GM21529 (cell line): ENCODE data around the gene ABCC3.

Source experiments
- ATAC-seq: cut with Tn5 transposase; IDR thresholded peaks from one replicate; pipeline ENCODE4 v1.9.1; 2021; ENCODE audit not compliant: unreplicated experiment

Gene ABCC3

GRCh38 chr17:50603340-50603739, 31.3 kb upstream of the ABCC3 start:
- ATAC-seq: no peak

GRCh38 chr17:50604513-50604912, 30.2 kb upstream of the ABCC3 start:
- no peak for ATAC-seq

GRCh38 chr17:50605429-50605828, 29.3 kb upstream of the ABCC3 start:
- ATAC-seq: no peak

GRCh38 chr17:50607522-50608175, 27.0 kb upstream of the ABCC3 start:
- no peak for ATAC-seq

- no peak for ATAC-seq
These were observed 25.8 kb upstream of the ABCC3 start for GRCh38 chr17:50608700-50609379.

GRCh38 chr17:50609380-50610074, 25.2 kb upstream of the ABCC3 start:
- ATAC-seq: no peak

- no peak for ATAC-seq
These were observed 23.0 kb upstream of the ABCC3 start for GRCh38 chr17:50611634-50612033.

GRCh38 chr17:50612281-50612680, 22.4 kb upstream of the ABCC3 start:
- ATAC-seq: no peak

- no peak for ATAC-seq
These were observed 21.4 kb upstream of the ABCC3 start for GRCh38 chr17:50613007-50613992.

- ATAC-seq: no peak
These were observed 20.1 kb upstream of the ABCC3 start for GRCh38 chr17:50614471-50615051.

- no peak for ATAC-seq
These were observed 18.9 kb upstream of the ABCC3 start for GRCh38 chr17:50615828-50616227.

- ATAC-seq: no peak
These were observed 16.4 kb upstream of the ABCC3 start for GRCh38 chr17:50618300-50618699.

- ATAC-seq: no peak
These were observed 15.7 kb upstream of the ABCC3 start for GRCh38 chr17:50618941-50619340.

- ATAC-seq: no peak
These were observed 15.2 kb upstream of the ABCC3 start for GRCh38 chr17:50619489-50619888.

GRCh38 chr17:50620237-50620636, 14.4 kb upstream of the ABCC3 start:
- ATAC-seq: no peak

- no peak for ATAC-seq
These were observed 13.8 kb upstream of the ABCC3 start for GRCh38 chr17:50620858-50621257.

- no peak for ATAC-seq
These were observed 13.1 kb upstream of the ABCC3 start for GRCh38 chr17:50621574-50622031.

GRCh38 chr17:50624321-50624934, 10.3 kb upstream of the ABCC3 start:
- ATAC-seq: no peak

- ATAC-seq: no peak
These were observed 9.4 kb upstream of the ABCC3 start for GRCh38 chr17:50625032-50625871.
